AG04449 (cell line): ENCODE results near the gene SMURF1.

Experiments
- CTCF ChIA-PET: fragments of 350-600 bp; formaldehyde crosslinking; extraction: SDS; loops from one replicate; lab custom pipeline; 2021; ENCODE audit warnings: antibody characterized with exemption; lab: Yijun Ruan, JAX
- POLR2A ChIA-PET: fragments of 400-600, 350-600 bp; formaldehyde crosslinking; extraction: SDS; loops from one replicate; lab custom pipeline; 2020; ENCODE audit warnings: antibody characterized with exemption, inconsistent platforms; lab: Yijun Ruan, JAX
- DNase-seq: peaks from one replicate; pipeline ENCODE4 v3.0.0-alpha.2; 2010; ENCODE audit warnings: low read depth, low spot score
- H3K4me3 ChIP-seq: 2 replicates; pipeline ENCODE4 v1.5.1; 2011; ENCODE audit warnings: low read depth, mild to moderate bottlenecking, control low read depth, low read length
- TF ChIP-seq, protein P1 (sequence below): IDR thresholded peaks from one replicate; pipeline ENCODE4 v1.5.1; 2011; ENCODE audit warnings: mild to moderate bottlenecking, moderate library complexity, low read length, control low read depth, inconsistent platforms; ENCODE audit not compliant: insufficient read depth; ENCODE audit errors: missing control alignments

SMURF1 gene

DNA sequence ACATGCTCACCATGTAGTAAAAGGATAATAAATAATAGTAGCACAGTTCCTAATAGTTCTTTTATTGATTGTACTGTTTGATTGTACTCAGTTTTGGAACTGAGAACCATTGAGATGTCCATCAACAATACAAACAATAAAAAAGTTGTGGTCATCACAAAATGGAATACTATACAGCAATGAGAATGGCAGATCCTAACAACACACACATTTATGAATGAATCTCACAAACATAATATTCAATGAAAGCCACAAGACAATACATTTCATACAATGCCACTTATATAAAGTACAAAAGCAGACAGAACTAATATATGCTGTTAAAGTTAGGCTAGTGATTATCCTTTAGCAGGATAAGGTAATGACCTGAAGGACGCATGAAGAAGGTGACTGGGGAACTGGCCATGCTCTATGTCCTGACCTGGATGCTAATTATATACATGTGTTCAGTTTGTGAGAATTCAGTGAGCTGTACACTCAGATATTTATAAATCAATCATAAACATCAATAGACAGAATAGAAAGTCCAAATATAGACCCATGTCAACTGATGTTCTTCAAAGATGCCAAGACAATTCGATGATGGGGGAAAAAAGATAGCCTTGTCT is 70.0 kb downstream of the SMURF1 start:
- ChIA-PET CTCF (no interaction called here), POLR2A (no interaction called here)
- no peak overlapping the region for H3K4me3 ChIP-seq
- TF ChIP-seq, protein P1, sequence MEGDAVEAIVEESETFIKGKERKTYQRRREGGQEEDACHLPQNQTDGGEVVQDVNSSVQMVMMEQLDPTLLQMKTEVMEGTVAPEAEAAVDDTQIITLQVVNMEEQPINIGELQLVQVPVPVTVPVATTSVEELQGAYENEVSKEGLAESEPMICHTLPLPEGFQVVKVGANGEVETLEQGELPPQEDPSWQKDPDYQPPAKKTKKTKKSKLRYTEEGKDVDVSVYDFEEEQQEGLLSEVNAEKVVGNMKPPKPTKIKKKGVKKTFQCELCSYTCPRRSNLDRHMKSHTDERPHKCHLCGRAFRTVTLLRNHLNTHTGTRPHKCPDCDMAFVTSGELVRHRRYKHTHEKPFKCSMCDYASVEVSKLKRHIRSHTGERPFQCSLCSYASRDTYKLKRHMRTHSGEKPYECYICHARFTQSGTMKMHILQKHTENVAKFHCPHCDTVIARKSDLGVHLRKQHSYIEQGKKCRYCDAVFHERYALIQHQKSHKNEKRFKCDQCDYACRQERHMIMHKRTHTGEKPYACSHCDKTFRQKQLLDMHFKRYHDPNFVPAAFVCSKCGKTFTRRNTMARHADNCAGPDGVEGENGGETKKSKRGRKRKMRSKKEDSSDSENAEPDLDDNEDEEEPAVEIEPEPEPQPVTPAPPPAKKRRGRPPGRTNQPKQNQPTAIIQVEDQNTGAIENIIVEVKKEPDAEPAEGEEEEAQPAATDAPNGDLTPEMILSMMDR = no peak
- no peak for DNase-seq

DNA sequence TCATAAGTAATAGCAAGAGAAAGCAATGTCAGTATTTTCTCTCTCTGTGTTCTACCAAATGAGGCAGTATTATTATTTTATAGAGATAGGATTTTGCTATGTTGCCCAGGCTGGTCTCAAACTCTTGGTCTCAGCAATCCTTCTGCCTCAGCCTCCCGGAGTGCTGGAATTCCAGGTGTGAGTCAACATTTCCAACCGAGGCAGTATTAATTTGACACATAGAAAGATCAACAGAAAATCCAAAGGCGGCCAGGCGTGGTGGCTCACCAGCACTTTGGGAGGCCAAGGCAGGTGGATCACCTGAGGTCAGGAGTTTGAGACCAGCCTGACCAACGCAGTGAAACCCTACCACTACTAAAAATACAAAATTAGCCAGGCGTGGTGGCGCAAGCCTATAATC is 71.8 kb downstream of the SMURF1 start:
- DNase-seq = no peak
- CTCF ChIA-PET = interaction anchor here (1.0 to 1.1 kb wide), 2 partner anchors 22 to 72 kb away, joined by 3 read pairs; partner anchors contain the start of gene SMURF1
- POLR2A ChIA-PET = no interaction called here
- H3K4me3 ChIP-seq = no peak overlapping the region
- TF ChIP-seq, protein P1 = no peak

DNA sequence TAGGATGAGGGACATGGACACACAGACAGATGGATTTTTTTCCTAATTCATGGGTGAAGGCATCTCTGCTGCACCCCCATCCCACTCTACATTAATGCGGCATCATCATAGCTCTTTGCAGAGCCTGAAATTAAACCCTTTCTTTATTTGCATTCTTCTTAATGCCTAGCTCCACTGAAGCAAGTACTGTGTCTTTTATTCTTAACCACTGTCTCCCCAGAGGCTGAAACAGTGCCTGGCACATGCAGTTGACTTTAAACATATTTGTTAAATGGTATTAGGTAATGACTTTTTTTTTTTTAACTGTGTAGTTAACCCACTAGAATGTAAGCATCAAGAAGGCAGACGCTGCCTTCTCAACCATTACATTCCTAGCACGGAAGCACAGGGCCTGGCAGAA is 73.5 kb downstream of the SMURF1 start:
- no peak for DNase-seq
- ChIA-PET CTCF (interaction anchor here (0.9 kb wide), 1 partner anchor 33 kb away, joined by 3 read pairs; no protein-coding TSS in a partner anchor), POLR2A (no interaction called here)
- TF ChIP-seq, protein P1 = no peak
- no peak overlapping the region for H3K4me3 ChIP-seq

DNA sequence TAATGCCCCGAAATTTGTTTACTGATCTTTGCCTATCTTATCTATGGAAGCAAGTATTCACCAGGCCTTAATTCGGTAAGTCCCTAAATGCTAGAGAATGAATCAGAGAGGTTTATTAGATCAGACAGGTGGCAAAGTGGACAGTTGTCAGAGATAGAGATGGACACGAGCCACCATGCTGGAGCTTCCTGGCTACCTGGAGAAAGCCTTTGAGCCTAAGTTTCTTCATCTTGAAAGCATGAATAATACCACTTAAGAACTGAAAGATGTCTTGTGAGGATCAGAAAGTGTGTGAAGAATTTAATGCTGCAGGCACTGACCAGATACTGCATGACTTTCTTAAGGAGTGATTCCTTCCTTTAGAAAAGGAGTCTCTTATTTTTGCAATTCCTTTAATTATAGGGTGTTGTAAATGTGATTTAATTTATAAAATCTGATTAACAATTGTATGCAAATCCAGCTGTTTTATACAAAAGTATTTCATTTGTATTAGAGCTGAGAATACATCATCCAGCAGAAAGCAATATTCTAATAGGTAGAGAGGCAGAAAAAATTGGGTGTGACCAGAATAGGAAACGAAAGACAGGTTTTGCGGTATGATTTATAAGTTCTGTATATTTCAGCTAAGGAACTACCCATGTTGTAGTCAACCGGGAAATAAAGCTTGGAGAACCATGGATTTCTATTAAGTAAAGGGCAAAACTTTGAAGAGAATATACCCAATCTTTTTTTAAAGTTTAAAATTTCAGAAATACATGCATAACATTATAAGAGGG is 82.7 kb downstream of the SMURF1 start:
- TF ChIP-seq, protein P1 = no peak
- ChIA-PET POLR2A (interaction anchor here (1.2 kb wide), 1 partner anchor 263 kb away, joined by 4 read pairs; no protein-coding TSS in a partner anchor), CTCF (interaction anchor here (1.2 to 2.1 kb wide), 2 partner anchors 25 to 252 kb away, joined by 3 to 6 read pairs; no protein-coding TSS in a partner anchor)
- no peak overlapping the region for H3K4me3 ChIP-seq
- no peak for DNase-seq

DNA sequence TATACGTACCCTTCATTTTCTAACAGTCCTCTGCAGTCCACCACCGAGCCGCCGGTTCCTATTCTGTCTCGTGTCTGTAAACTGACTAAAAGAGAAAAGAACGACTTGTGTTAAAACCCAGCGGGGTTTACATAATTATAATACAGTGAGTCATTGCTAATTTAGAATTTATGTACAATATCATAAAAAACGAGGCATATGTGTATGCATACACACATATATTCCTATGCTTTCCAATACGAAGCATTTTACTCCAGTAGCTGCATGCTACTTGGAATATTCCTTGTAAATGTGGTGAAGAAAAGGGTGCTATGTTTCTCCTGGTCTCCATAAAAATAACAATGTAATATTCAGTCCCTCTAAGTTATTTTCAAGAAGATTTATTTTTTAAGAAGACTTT is 89.1 kb downstream of the SMURF1 start:
- POLR2A ChIA-PET = no interaction called here
- CTCF ChIA-PET = interaction anchor here (1.0 kb wide), 1 partner anchor 16 kb away, joined by 3 read pairs; no protein-coding TSS in a partner anchor
- no peak for DNase-seq

DNA sequence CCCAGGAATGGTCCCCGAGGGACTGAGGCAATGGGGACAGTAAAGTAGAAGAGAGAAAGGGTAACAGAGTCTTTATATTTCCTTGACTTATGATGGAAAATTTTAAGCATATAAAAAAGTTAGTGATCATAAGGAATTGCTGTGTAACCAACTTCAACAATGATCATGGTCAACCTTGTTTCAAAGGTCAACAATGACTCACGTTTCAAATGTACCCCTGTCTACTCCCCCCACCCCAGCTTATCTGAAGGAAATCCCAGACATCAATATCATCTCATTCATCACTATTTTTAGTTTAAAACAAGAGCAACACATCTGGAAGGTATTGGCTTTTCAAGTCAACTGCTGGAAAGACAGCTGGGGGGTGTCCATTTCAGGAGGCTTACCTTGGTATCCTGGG is 92.9 kb downstream of the SMURF1 start:
- CTCF ChIA-PET = no interaction called here
- no peak overlapping the region for H3K4me3 ChIP-seq
- TF ChIP-seq, protein P1 = no peak
- DNase-seq = no peak
- POLR2A ChIA-PET = no interaction called here

More for the DNA sequence above, 89.1 kb downstream of the SMURF1 start:
- H3K4me3 ChIP-seq = no peak overlapping the region
- TF ChIP-seq, protein P1 = no peak
